Astrocyte (in vitro differentiated cells and primary cell): ENCODE results near the gene MNAT1.

Source experiments
- EZH2 ChIP-seq: IDR thresholded peaks from 2 replicates; pipeline ENCODE4 v1.6.1; 2012; ENCODE audit warnings: mild to moderate bottlenecking, low read length, inconsistent platforms; ENCODE audit not compliant: insufficient read depth
- TF ChIP-seq, protein P1 (sequence below): IDR thresholded peaks from 2 replicates; pipeline ENCODE4 v1.5.1; 2011; ENCODE audit warnings: low read depth, mild to moderate bottlenecking, inconsistent platforms, low read length, moderate library complexity; ENCODE audit not compliant: insufficient read depth

GRCh38 chr14:60713513-60713912 is 21.0 kb upstream of the MNAT1 start:
- TF ChIP-seq, protein P1, sequence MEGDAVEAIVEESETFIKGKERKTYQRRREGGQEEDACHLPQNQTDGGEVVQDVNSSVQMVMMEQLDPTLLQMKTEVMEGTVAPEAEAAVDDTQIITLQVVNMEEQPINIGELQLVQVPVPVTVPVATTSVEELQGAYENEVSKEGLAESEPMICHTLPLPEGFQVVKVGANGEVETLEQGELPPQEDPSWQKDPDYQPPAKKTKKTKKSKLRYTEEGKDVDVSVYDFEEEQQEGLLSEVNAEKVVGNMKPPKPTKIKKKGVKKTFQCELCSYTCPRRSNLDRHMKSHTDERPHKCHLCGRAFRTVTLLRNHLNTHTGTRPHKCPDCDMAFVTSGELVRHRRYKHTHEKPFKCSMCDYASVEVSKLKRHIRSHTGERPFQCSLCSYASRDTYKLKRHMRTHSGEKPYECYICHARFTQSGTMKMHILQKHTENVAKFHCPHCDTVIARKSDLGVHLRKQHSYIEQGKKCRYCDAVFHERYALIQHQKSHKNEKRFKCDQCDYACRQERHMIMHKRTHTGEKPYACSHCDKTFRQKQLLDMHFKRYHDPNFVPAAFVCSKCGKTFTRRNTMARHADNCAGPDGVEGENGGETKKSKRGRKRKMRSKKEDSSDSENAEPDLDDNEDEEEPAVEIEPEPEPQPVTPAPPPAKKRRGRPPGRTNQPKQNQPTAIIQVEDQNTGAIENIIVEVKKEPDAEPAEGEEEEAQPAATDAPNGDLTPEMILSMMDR = no peak
- no peak for TF ChIP-seq EZH2
